PC-3 (cell line): ENCODE results near the gene TBX1. TPM values are rescaled to one million over a fixed set of nuclear protein-coding genes. Genes with fewer than 3 reads are reported as not detected.
A peak's percentile ranks its signal among the peaks of the same experiment; 100 is the strongest.

Source experiments
- ATAC-seq: fragments of 200-7000 bp; cut with Tn5 transposase; 2 replicates; pipeline ENCODE4 v1.9.1; 2020; ENCODE audit warnings: mild to moderate bottlenecking, moderate library complexity
- BruUV-seq: library from RNA; stranded (reverse); fragments of 400-500 nt; replicated peaks from 2 replicates; lab custom pipeline; 2021; lab: Mats Ljungman, UMichigan
- CTCF ChIA-PET: fragments of 300-600 bp; sonication (Branson Sonifier 250); formaldehyde crosslinking; loops from one replicate; lab custom pipeline; 2022; ENCODE audit warnings: antibody characterized with exemption; lab: Charles Lee
- POLR2A ChIA-PET: fragments of 300-600 bp; sonication (Branson Sonifier 250); formaldehyde crosslinking; loops from one replicate; lab custom pipeline; 2022; ENCODE audit warnings: antibody characterized with exemption; ENCODE audit not compliant: unreplicated experiment; lab: Charles Lee
- DNase-seq: peaks from one replicate; pipeline ENCODE4 v3.0.0-alpha.2; 2015
- H2AFZ ChIP-seq: fragments of 300-600 bp; sonication (generic); 2 replicates; pipeline ENCODE4 v1.6.0; 2016; ENCODE audit warnings: antibody characterized with exemption, low read length
- H3F3A ChIP-seq: fragments of 300-600 bp; sonication (generic); one replicate; pipeline ENCODE4 v1.6.0; 2017; ENCODE audit warnings: antibody characterized with exemption, low read length, control low read depth, mild to moderate bottlenecking; ENCODE audit not compliant: unreplicated experiment
- H3K27ac ChIP-seq: fragments of 300-600 bp; sonication (generic); 2 replicates; pipeline ENCODE4 v1.5.1; 2016; ENCODE audit warnings: mild to moderate bottlenecking, low read length
- H3K27me3 ChIP-seq: fragments of 300-600 bp; sonication (generic); 2 replicates; pipeline ENCODE4 v1.6.1; 2016; ENCODE audit warnings: low read length, mixed read lengths
- H3K36me3 ChIP-seq: fragments of 300-600 bp; sonication (generic); 2 replicates; pipeline ENCODE4 v1.6.1; 2016; ENCODE audit warnings: low read depth, mixed run types, low read length, mixed read lengths
- H3K4me1 ChIP-seq: fragments of 300-600 bp; sonication (generic); 2 replicates; pipeline ENCODE4 v1.5.1; 2016; ENCODE audit warnings: low read length; ENCODE audit not compliant: insufficient read depth
- H3K4me2 ChIP-seq: fragments of 300-600 bp; sonication (generic); 2 replicates; pipeline ENCODE4 v1.6.0; 2016; ENCODE audit warnings: low read length
- H3K4me3 ChIP-seq: fragments of 300-600 bp; sonication (generic); 2 replicates; pipeline ENCODE4 v1.5.1; 2016; ENCODE audit warnings: mild to moderate bottlenecking, low read length, mixed read lengths
- H3K79me2 ChIP-seq: fragments of 300-600 bp; sonication (generic); 2 replicates; pipeline ENCODE4 v1.6.1; 2017; ENCODE audit warnings: low read length, mixed read lengths
- H3K9ac ChIP-seq: fragments of 300-600 bp; sonication (generic); 2 replicates; pipeline ENCODE4 v1.6.0; 2016; ENCODE audit warnings: mild to moderate bottlenecking, low read length
- H3K9me2 ChIP-seq: fragments of 300-600 bp; sonication (generic); replicated peaks from 2 replicates; pipeline ENCODE4 v1.6.1; 2016; ENCODE audit warnings: mixed run types, low read length, mixed read lengths
- H3K9me3 ChIP-seq: fragments of 300-600 bp; sonication (generic); 2 replicates; pipeline ENCODE4 v1.6.1; 2016; ENCODE audit warnings: low read length, mixed read lengths
- H4K20me1 ChIP-seq: fragments of 300-600 bp; sonication (generic); 2 replicates; pipeline ENCODE4 v1.6.1; 2016; ENCODE audit warnings: low read length, mixed read lengths
- CTCF ChIP-seq: fragments of 300-600 bp; sonication (generic); conservative IDR thresholded peaks from 2 replicates; pipeline ENCODE4 v1.5.1; 2017; ENCODE audit warnings: antibody characterized with exemption, low read depth, mild to moderate bottlenecking, low read length
- EZH2 ChIP-seq: fragments of 300-600 bp; sonication (generic); IDR thresholded peaks from one replicate; pipeline ENCODE4 v1.6.1; 2017; ENCODE audit warnings: antibody characterized with exemption, mild to moderate bottlenecking, low read length; ENCODE audit not compliant: unreplicated experiment
- EZH2phosphoT487 ChIP-seq: fragments of 300-600 bp; sonication (generic); IDR thresholded peaks from 2 replicates; pipeline ENCODE4 v1.6.1; 2018; ENCODE audit warnings: mild to moderate bottlenecking, antibody characterized with exemption, low read length, borderline replicate concordance
- intact Hi-C: fragments of 100-400 bp; cut with micrococcal nuclease; formaldehyde crosslinking; loops from 2 replicates; pipeline ENCODE4 v1.9.0; 2023
- total RNA-seq: library from RNA; depleted of rRNA; stranded (reverse); fragments of >200 nt; gene quantifications from 2 replicates; pipeline ENCODE4 v1.2.3, GENCODE V29; 2014

Gene TBX1
- total RNA-seq, 1 experiment from 2014 or later: 18.6 TPM

- ChIA-PET POLR2A (no interaction called here), CTCF (no interaction called here)
- no peak overlapping the region for H3K27ac ChIP-seq
- H3K79me2 ChIP-seq: peaks cover 32% of the 10 kb centered on the region
- H3K4me1 ChIP-seq: peaks cover 7% of the 10 kb centered on the region; the same call in 1 of the 2 replicates
- H3K27me3 ChIP-seq: no peaks in the 10 kb centered on the region
- peak overlapping the region; percentile 77 for H2AFZ ChIP-seq
- no peaks in the 10 kb centered on the region for H4K20me1 ChIP-seq
- TSS peak; percentile 36 for BruUV-seq
- no peaks in the 10 kb centered on the region for H3K36me3 ChIP-seq
- no peaks in the 10 kb centered on the region for H3K9me2 ChIP-seq
- DNase-seq: no peak
- peak overlapping the region; percentile 78 for H3K4me3 ChIP-seq
- H3K4me2 ChIP-seq: peak overlapping the region; percentile 98
- H3K9me3 ChIP-seq: no peaks in the 10 kb centered on the region
- no peaks in the 10 kb centered on the region for H3F3A ChIP-seq
- intact Hi-C loops: loop anchor here (10.0 kb wide), 1 partner anchor 92 kb away; the partner anchor contains the start of genes GNB1L and RTL10
- no peak for ATAC-seq
- no peak for TF ChIP-seq EZH2phosphoT487
- TF ChIP-seq EZH2: no peak
- TF ChIP-seq CTCF: no peak
- H3K9ac ChIP-seq: peak overlapping the region; percentile 83
Observed at GRCh38 chr22:19762568-19763457, 2.2 kb downstream of the TBX1 start.

DNA sequence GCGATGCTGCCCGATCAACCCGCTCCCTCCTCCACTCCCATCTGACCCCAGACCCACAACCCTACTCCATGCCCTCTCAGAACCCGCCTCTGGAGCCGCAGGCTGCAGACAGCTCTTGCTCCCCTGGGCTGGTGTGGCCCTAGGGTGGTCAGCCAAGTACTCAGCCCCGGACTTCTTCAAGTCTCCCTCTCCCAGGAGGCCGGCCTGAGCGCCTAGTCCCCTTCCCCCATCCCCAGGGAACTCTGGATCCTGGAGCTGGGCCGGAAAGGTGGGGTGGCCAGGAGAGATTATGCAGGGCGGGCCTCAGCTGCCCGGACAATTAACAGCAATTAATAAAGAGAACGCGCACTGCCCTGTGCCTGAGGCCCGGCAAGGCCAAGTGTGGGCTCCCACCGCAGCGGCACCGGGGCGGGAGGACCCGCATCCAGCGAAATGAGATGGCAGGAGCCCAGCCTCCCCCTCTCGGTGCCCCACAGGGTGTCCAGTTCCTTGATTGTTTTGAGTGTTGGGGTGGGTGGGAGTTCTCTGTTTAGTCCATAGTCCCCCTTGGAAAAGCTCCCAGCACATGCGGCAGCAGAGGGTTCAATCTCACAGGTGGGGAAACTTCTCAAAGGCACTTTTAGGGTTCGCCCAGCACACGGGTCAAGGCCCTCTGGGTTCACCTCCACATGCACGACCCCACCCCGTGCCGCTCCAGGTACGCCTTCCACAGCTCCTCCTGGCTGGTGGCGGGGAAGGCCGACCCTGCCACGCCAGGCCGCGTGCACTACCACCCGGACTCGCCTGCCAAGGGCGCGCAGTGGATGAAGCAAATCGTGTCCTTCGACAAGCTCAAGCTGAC lies 3.1 kb downstream of the TBX1 start:
- POLR2A ChIA-PET: no interaction called here
- no TSS peak for BruUV-seq
- Histone ChIP-seq H3K4me1 (peaks cover 7% of the 10 kb centered on the region; the same call in 1 of the 2 replicates), H3K27ac (no peak overlapping the region), H3K79me2 (peaks cover 32% of the 10 kb centered on the region), H4K20me1 (no peaks in the 10 kb centered on the region), H3K9me2 (no peaks in the 10 kb centered on the region), H3K4me2 (peak overlapping the region; percentile 98; the same call in 1 of the 2 replicates), H3F3A (no peaks in the 10 kb centered on the region), H3K9ac (no peak overlapping the region), H3K36me3 (no peaks in the 10 kb centered on the region), H2AFZ (no peak overlapping the region), H3K9me3 (no peaks in the 10 kb centered on the region), H3K27me3 (no peaks in the 10 kb centered on the region), H3K4me3 (no peak overlapping the region)
- CTCF ChIA-PET: no interaction called here
- intact Hi-C loops: loop anchor here (10.0 kb wide), 1 partner anchor 91 kb away; the partner anchor contains the start of genes GNB1L and RTL10
- ATAC-seq: no peak
- TF ChIP-seq CTCF (no peak), EZH2phosphoT487 (no peak), EZH2 (no peak)
- no peak for DNase-seq
